ENCODE results near the gene IGSF23. TPM values are rescaled to one million over a fixed set of nuclear protein-coding genes. Genes with fewer than 3 reads are reported as not detected.
"Not testable (repeated sequence)": the region's sequence is repeated elsewhere in the genome, so short reads cannot be mapped to it uniquely, and the experiment has no call there.

Gene IGSF23
- total and polyA plus RNA-seq, 2 experiments from 2014 or later, result not detected

DNA sequence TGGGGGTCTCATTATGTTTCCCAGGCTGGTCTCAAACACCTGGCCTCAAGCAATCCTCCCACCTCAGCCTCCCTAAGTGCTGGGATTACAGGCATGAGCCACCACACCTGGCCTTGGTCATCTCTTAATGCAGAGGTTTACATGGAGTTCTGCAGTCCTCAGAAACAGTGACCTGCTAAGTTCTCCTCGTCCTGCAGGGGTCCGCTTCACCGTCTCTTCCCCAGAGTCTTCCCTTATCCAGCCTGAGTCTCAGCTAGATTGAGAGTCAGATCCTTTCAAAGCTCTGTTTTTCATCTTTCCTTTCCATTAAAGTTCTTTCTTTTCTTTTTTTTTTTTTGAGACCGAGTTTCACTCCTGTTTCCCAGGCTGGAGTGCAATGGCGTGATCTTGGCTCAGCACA is 2.9 kb upstream of the IGSF23 start:
- not testable (repeated sequence) for H3K79me2 ChIP-seq (replicated peaks; ENCODE audit: insufficient read depth); H3K4me3 ChIP-seq; H4K20me1 ChIP-seq (replicated peaks; ENCODE audit: insufficient read depth); H3K27ac ChIP-seq (ENCODE audit: low read depth); H3K36me3 Mint-ChIP-seq (ENCODE audit: low read depth); H3K36me3 ChIP-seq (ENCODE audit: insufficient read depth); H3K4me2 ChIP-seq; H3K27ac Mint-ChIP-seq; H3F3A ChIP-seq (replicated peaks; ENCODE audit: low read depth); H3K9me3 Mint-ChIP-seq; H3K4me3 Mint-ChIP-seq; H3K9me2 ChIP-seq (ENCODE audit: insufficient read depth); H2AFZ ChIP-seq; H3K27me3 ChIP-seq (ENCODE audit: insufficient read depth); H3K27me3 Mint-ChIP-seq (ENCODE audit: insufficient read depth, low read depth, poor library complexity)
- DNase-seq (ENCODE audit: low spot score), result peak; percentile 71
- H3K4me1 Mint-ChIP-seq, result peaks cover 13% of the 10 kb centered on the region; the same call in 2 of the 3 replicates
- ATAC-seq, result peak; percentile 95
- peaks cover 14% of the 10 kb centered on the region for H3K4me1 ChIP-seq (ENCODE audit: insufficient read depth)
- TF ChIP-seq, protein P1, sequence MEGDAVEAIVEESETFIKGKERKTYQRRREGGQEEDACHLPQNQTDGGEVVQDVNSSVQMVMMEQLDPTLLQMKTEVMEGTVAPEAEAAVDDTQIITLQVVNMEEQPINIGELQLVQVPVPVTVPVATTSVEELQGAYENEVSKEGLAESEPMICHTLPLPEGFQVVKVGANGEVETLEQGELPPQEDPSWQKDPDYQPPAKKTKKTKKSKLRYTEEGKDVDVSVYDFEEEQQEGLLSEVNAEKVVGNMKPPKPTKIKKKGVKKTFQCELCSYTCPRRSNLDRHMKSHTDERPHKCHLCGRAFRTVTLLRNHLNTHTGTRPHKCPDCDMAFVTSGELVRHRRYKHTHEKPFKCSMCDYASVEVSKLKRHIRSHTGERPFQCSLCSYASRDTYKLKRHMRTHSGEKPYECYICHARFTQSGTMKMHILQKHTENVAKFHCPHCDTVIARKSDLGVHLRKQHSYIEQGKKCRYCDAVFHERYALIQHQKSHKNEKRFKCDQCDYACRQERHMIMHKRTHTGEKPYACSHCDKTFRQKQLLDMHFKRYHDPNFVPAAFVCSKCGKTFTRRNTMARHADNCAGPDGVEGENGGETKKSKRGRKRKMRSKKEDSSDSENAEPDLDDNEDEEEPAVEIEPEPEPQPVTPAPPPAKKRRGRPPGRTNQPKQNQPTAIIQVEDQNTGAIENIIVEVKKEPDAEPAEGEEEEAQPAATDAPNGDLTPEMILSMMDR (conservative IDR thresholded peaks at IDR 0.05; ENCODE audit: low read depth in 2 of 2), result peak; percentile 41 to 59

DNA sequence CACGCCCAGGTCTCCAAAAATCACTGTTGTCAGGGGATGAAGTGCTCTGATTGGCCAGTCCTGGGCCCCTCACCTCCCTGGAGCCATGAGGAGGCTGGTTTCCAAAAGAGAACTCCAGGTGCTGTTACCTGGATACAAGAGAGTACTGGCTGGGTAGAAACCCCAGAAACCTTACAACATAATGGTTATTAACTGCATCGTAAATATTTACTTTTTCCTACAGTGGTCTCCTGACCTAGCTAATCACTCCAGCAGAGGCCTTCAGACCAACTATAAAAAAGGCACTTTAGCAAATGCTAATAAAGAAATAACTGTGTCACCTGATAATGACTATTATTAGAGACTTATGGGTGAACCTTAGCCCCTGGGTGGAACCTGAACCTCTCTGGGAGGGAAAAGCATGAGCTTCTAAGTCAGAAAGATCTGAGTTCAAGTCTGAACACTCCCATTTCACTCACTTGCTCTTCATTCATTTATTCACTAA is 1.5 kb upstream of the IGSF23 start:
- Histone ChIP-seq H3K36me3 (ENCODE audit: insufficient read depth) (no peaks in the 10 kb centered on the region), H3K79me2 (replicated peaks; ENCODE audit: insufficient read depth) (no peaks in the 10 kb centered on the region), H3K27ac (ENCODE audit: low read depth) (no peak overlapping the region), H3K9me2 (ENCODE audit: insufficient read depth) (no peaks in the 10 kb centered on the region), H3K4me2 (no peak overlapping the region), H3F3A (replicated peaks; ENCODE audit: low read depth) (no peaks in the 10 kb centered on the region), H3K27me3 (ENCODE audit: insufficient read depth) (no peaks in the 10 kb centered on the region), H3K4me3 (no peak overlapping the region), H2AFZ (no peak overlapping the region), H3K4me1 (ENCODE audit: insufficient read depth) (peaks cover 16% of the 10 kb centered on the region), H4K20me1 (replicated peaks; ENCODE audit: insufficient read depth) (no peaks in the 10 kb centered on the region)
- H3K27me3 Mint-ChIP-seq (ENCODE audit: insufficient read depth, low read depth, poor library complexity), result peaks cover 3% of the 10 kb centered on the region
- H3K36me3 Mint-ChIP-seq (ENCODE audit: low read depth), result no peaks in the 10 kb centered on the region; the same call in 2 of the 3 replicates
- DNase-seq (ENCODE audit: low spot score) (no peak), ATAC-seq (no peak; the same call in 2 of the 3 replicates)
- no peaks in the 10 kb centered on the region; the same call in 2 of the 3 replicates for H3K9me3 Mint-ChIP-seq
- H3K27ac Mint-ChIP-seq, result no peak overlapping the region
- H3K4me1 Mint-ChIP-seq, result peaks cover 15% of the 10 kb centered on the region; the same call in 2 of the 3 replicates
- no peak overlapping the region for H3K4me3 Mint-ChIP-seq
- TF ChIP-seq POLR2AphosphoS5 (IDR thresholded peaks at IDR 0.05; ENCODE audit: low read depth) (no peak), JUNB (IDR thresholded peaks at IDR 0.05; ENCODE audit: unreplicated experiment) (no peak), EZH2 (IDR thresholded peaks at IDR 0.05; ENCODE audit: low read depth, unreplicated experiment) (no peak), STAT1 (IDR thresholded peaks at IDR 0.05; ENCODE audit: unreplicated experiment) (no peak), ZNF114 (CRISPR knock-in tag; IDR thresholded peaks at IDR 0.05) (no peak), ZNF331 (CRISPR knock-in tag; IDR thresholded peaks at IDR 0.05; ENCODE audit: low read depth) (no peak), NANOG (IDR thresholded peaks at IDR 0.05; ENCODE audit: borderline replicate concordance) (no peak)
- TF ChIP-seq, protein P1 (conservative IDR thresholded peaks at IDR 0.05; ENCODE audit: low read depth in 2 of 2), result no peak
- TF ChIP-seq, protein P2, sequence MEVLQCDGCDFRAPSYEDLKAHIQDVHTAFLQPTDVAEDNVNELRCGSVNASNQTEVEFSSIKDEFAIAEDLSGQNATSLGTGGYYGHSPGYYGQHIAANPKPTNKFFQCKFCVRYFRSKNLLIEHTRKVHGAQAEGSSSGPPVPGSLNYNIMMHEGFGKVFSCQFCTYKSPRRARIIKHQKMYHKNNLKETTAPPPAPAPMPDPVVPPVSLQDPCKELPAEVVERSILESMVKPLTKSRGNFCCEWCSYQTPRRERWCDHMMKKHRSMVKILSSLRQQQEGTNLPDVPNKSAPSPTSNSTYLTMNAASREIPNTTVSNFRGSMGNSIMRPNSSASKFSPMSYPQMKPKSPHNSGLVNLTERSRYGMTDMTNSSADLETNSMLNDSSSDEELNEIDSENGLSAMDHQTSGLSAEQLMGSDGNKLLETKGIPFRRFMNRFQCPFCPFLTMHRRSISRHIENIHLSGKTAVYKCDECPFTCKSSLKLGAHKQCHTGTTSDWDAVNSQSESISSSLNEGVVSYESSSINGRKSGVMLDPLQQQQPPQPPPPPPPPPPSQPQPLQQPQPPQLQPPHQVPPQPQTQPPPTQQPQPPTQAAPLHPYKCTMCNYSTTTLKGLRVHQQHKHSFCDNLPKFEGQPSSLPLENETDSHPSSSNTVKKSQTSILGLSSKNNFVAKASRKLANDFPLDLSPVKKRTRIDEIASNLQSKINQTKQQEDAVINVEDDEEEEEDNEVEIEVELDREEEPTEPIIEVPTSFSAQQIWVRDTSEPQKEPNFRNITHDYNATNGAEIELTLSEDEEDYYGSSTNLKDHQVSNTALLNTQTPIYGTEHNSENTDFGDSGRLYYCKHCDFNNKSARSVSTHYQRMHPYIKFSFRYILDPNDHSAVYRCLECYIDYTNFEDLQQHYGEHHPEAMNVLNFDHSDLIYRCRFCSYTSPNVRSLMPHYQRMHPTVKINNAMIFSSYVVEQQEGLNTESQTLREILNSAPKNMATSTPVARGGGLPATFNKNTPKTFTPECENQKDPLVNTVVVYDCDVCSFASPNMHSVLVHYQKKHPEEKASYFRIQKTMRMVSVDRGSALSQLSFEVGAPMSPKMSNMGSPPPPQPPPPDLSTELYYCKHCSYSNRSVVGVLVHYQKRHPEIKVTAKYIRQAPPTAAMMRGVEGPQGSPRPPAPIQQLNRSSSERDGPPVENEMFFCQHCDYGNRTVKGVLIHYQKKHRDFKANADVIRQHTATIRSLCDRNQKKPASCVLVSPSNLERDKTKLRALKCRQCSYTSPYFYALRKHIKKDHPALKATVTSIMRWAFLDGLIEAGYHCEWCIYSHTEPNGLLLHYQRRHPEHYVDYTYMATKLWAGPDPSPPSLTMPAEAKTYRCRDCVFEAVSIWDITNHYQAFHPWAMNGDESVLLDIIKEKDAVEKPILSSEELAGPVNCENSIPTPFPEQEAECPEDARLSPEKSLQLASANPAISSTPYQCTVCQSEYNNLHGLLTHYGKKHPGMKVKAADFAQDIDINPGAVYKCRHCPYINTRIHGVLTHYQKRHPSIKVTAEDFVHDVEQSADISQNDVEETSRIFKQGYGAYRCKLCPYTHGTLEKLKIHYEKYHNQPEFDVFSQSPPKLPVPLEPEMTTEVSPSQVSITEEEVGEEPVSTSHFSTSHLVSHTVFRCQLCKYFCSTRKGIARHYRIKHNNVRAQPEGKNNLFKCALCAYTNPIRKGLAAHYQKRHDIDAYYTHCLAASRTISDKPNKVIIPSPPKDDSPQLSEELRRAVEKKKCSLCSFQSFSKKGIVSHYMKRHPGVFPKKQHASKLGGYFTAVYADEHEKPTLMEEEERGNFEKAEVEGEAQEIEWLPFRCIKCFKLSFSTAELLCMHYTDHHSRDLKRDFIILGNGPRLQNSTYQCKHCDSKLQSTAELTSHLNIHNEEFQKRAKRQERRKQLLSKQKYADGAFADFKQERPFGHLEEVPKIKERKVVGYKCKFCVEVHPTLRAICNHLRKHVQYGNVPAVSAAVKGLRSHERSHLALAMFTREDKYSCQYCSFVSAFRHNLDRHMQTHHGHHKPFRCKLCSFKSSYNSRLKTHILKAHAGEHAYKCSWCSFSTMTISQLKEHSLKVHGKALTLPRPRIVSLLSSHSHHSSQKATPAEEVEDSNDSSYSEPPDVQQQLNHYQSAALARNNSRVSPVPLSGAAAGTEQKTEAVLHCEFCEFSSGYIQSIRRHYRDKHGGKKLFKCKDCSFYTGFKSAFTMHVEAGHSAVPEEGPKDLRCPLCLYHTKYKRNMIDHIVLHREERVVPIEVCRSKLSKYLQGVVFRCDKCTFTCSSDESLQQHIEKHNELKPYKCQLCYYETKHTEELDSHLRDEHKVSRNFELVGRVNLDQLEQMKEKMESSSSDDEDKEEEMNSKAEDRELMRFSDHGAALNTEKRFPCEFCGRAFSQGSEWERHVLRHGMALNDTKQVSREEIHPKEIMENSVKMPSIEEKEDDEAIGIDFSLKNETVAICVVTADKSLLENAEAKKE (CRISPR knock-in tag; IDR thresholded peaks at IDR 0.05), result no peak
- TF ChIP-seq, protein P3, sequence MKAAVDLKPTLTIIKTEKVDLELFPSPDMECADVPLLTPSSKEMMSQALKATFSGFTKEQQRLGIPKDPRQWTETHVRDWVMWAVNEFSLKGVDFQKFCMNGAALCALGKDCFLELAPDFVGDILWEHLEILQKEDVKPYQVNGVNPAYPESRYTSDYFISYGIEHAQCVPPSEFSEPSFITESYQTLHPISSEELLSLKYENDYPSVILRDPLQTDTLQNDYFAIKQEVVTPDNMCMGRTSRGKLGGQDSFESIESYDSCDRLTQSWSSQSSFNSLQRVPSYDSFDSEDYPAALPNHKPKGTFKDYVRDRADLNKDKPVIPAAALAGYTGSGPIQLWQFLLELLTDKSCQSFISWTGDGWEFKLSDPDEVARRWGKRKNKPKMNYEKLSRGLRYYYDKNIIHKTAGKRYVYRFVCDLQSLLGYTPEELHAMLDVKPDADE (IDR thresholded peaks at IDR 0.05), result no peak

All from GM23338 (cell line).